IMR-90 (cell line): ENCODE measurements around the gene KCP. TPM values are rescaled to one million over a fixed set of nuclear protein-coding genes. Genes with fewer than 3 reads are reported as not detected.

Source experiments
- ATAC-seq: fragments of 200-7000 bp; cut with Tn5 transposase; 2 replicates; pipeline ENCODE4 v1.9.1; 2020; ENCODE audit warnings: low read depth, mild to moderate bottlenecking, moderate library complexity
- BruUV-seq: library from RNA; stranded (reverse); fragments of 400-500 nt; replicated peaks from 2 replicates; lab custom pipeline; 2021; lab: Mats Ljungman, UMichigan
- CTCF ChIA-PET: fragments of 300-600 bp; formaldehyde crosslinking; extraction: SDS; loops from one replicate; lab custom pipeline; 2021; ENCODE audit warnings: antibody characterized with exemption; lab: Yijun Ruan, JAX
- POLR2A ChIA-PET: fragments of 300-600 bp; sonication (Branson Sonifier 250); formaldehyde crosslinking; loops from one replicate; lab custom pipeline; 2022; ENCODE audit warnings: antibody characterized with exemption; ENCODE audit not compliant: unreplicated experiment; lab: Charles Lee
- DNase-seq: peaks from one replicate; pipeline ENCODE4 v3.0.0; 2013
- H2AFZ ChIP-seq: replicated peaks from 2 replicates; pipeline ENCODE3; 2013; ENCODE audit warnings: low read length, mild to moderate bottlenecking; ENCODE audit not compliant: poor library complexity
- H2AK5ac ChIP-seq: 2 replicates; pipeline ENCODE4 v1.6.1; 2013; ENCODE audit warnings: low read depth, low read length, inconsistent platforms
- H2AK9ac ChIP-seq: replicated peaks from 2 replicates; pipeline ENCODE3; 2013; ENCODE audit warnings: mild to moderate bottlenecking, low read depth, low read length, moderate library complexity; ENCODE audit not compliant: poor library complexity
- H2BK120ac ChIP-seq: 2 replicates; pipeline ENCODE4 v1.6.1; 2013; ENCODE audit warnings: low read depth, low read length, inconsistent platforms
- H2BK15ac ChIP-seq: 3 replicates; pipeline ENCODE4 v1.6.1; 2013; ENCODE audit warnings: low read depth, low read length, inconsistent platforms
- H2BK20ac ChIP-seq: 2 replicates; pipeline ENCODE4 v1.6.1; 2013; ENCODE audit warnings: low read depth, mild to moderate bottlenecking, inconsistent platforms, low read length, moderate library complexity
- H2BK5ac ChIP-seq: 2 replicates; pipeline ENCODE4 v1.6.1; 2013; ENCODE audit warnings: mild to moderate bottlenecking, low read depth, low read length, inconsistent platforms; ENCODE audit not compliant: poor library complexity, severe bottlenecking
- H3K14ac ChIP-seq: replicated peaks from 2 replicates; pipeline ENCODE4 v1.6.1; 2013; ENCODE audit warnings: low read depth, low read length, inconsistent platforms
- H3K18ac ChIP-seq: 2 replicates; pipeline ENCODE4 v1.6.1; 2013; ENCODE audit warnings: low read depth, low read length, control low read depth
- H3K23ac ChIP-seq: 2 replicates; pipeline ENCODE4 v1.6.1; 2013; ENCODE audit warnings: low read depth, low read length, inconsistent platforms
- H3K27ac ChIP-seq: 2 replicates; pipeline ENCODE4 v1.5.1; 2013; ENCODE audit warnings: mild to moderate bottlenecking, control low read depth, low read length; ENCODE audit not compliant: insufficient read depth
- H3K27me3 ChIP-seq: 2 replicates; pipeline ENCODE4 v1.6.1; 2013; ENCODE audit warnings: low read length; ENCODE audit not compliant: control insufficient read depth, insufficient read depth
- H3K36me3 ChIP-seq: 2 replicates; pipeline ENCODE4 v1.6.1; 2013; ENCODE audit warnings: low read length, mixed read lengths; ENCODE audit not compliant: control insufficient read depth, insufficient read depth
- H3K4ac ChIP-seq: 2 replicates; pipeline ENCODE4 v1.6.1; 2013; ENCODE audit warnings: low read depth, low read length, inconsistent platforms
- H3K4me1 ChIP-seq: 2 replicates; pipeline ENCODE4 v1.6.1; 2013; ENCODE audit warnings: low read length, mixed read lengths; ENCODE audit not compliant: control insufficient read depth, insufficient read depth
- H3K4me2 ChIP-seq: 2 replicates; pipeline ENCODE4 v1.6.1; 2013; ENCODE audit warnings: low read depth, mild to moderate bottlenecking, control low read depth, low read length, moderate library complexity
- H3K4me3 ChIP-seq: 2 replicates; pipeline ENCODE4 v1.5.1; 2013; ENCODE audit warnings: low read depth, mild to moderate bottlenecking, control low read depth, low read length, moderate library complexity; ENCODE audit not compliant: insufficient read depth
- H3K56ac ChIP-seq: 2 replicates; pipeline ENCODE4 v1.6.1; 2013; ENCODE audit warnings: low read length, inconsistent platforms; ENCODE audit not compliant: insufficient read depth; ENCODE audit errors: extremely low read depth
- H3K79me1 ChIP-seq, 2 experiments: 2 replicates each; pipeline ENCODE4 v1.6.1; 2013; ENCODE audit warnings: low read length in 2 of 2, inconsistent platforms in 1 of 2, low read depth in 1 of 2
- H3K9ac ChIP-seq: 2 replicates; pipeline ENCODE4 v1.6.1; 2013; ENCODE audit warnings: low read depth, low read length, control low read depth
- H3K9me1 ChIP-seq: 2 replicates; pipeline ENCODE4 v1.6.1; 2013; ENCODE audit warnings: low read length, inconsistent platforms; ENCODE audit not compliant: insufficient read depth
- H3K9me3 ChIP-seq: 2 replicates; pipeline ENCODE4 v1.6.1; 2013; ENCODE audit warnings: low read length; ENCODE audit not compliant: control insufficient read depth, insufficient read depth
- H4K20me1 ChIP-seq: 2 replicates; pipeline ENCODE4 v1.6.1; 2013; ENCODE audit warnings: low read length, inconsistent platforms; ENCODE audit not compliant: insufficient read depth
- H4K5ac ChIP-seq: 2 replicates; pipeline ENCODE4 v1.6.1; 2013; ENCODE audit warnings: mild to moderate bottlenecking, low read depth, low read length, control low read depth
- H4K8ac ChIP-seq, 2 experiments: 2 replicates each; pipeline ENCODE4 v1.6.1; 2013; ENCODE audit warnings: low read depth in 2 of 2, low read length in 2 of 2, control low read depth in 1 of 2, inconsistent platforms in 1 of 2
- H4K91ac ChIP-seq: 2 replicates; pipeline ENCODE4 v1.6.1; 2013; ENCODE audit warnings: low read depth, low read length, inconsistent platforms; ENCODE audit not compliant: insufficient read depth
- CEBPB ChIP-seq: IDR thresholded peaks from 2 replicates; pipeline ENCODE4 v1.6.1; 2012; ENCODE audit warnings: low read depth, low read length, improper control_type of control experiment
- CTCF ChIP-seq: conservative IDR thresholded peaks from 2 replicates; pipeline ENCODE4 v1.5.1; 2012; ENCODE audit warnings: mild to moderate bottlenecking, low read depth, low read length, improper control_type of control experiment
- FOS ChIP-seq: fragments of 150-350 bp; IDR thresholded peaks from 2 replicates; pipeline ENCODE4 v1.6.1; 2016; ENCODE audit warnings: low read depth, low read length
- MAFK ChIP-seq: IDR thresholded peaks from 2 replicates; pipeline ENCODE4 v1.6.1; 2012; ENCODE audit warnings: low read depth, low read length, improper control_type of control experiment
- MXI1 ChIP-seq: IDR thresholded peaks from 2 replicates; pipeline ENCODE4 v1.6.1; 2012; ENCODE audit warnings: low read depth, mild to moderate bottlenecking, low read length, moderate library complexity, borderline replicate concordance
- POLR2A ChIP-seq: IDR thresholded peaks from 2 replicates; pipeline ENCODE4 v1.6.1; 2012; ENCODE audit warnings: mild to moderate bottlenecking, low read depth, low read length
- RCOR1 ChIP-seq: IDR thresholded peaks from 2 replicates; pipeline ENCODE4 v1.6.1; 2012; ENCODE audit warnings: mild to moderate bottlenecking, low read length, improper control_type of control experiment; ENCODE audit not compliant: insufficient replicate concordance
- SMC3 ChIP-seq: fragments of 150-350 bp; IDR thresholded peaks from 2 replicates; pipeline ENCODE4 v1.6.1; 2016; ENCODE audit warnings: low read depth, mild to moderate bottlenecking, antibody characterized with exemption, low read length, moderate library complexity
- WGBS, 2 experiments: methylation state at CpG; one replicate each; pipeline versions ENCODE4 v1.1.5 to v1.1.7; 2013; ENCODE audit warnings: missing lambda C conversion rate in 2 of 2; ENCODE audit not compliant: insufficient read length in 1 of 2; ENCODE audit errors: extremely low coverage in 2 of 2; 5-methylcytosine and 5-hydroxymethylcytosine counted together
- dilution Hi-C: fragments of 300-500 bp; cut with HindIII; formaldehyde crosslinking; loops from one replicate; pipeline ENCODE4 v1.14.3; 2018; ENCODE audit warnings: low sequenced_read_pairs; ENCODE audit not compliant: unreplicated experiment
- in situ Hi-C: fragments of 300-500 bp; cut with MboI; formaldehyde crosslinking; loops from 3 replicates; pipeline ENCODE4 v1.14.3; 2019; ENCODE audit warnings: low sequenced_read_pairs, inconsistent platforms, mixed read lengths
- intact Hi-C: fragments of 100-400 bp; cut with micrococcal nuclease; formaldehyde crosslinking; loops from 2 replicates; pipeline ENCODE4 v1.10.0; 2022
- polyA plus RNA-seq, 3 experiments: library from polyadenylated mRNA; depleted of rRNA; stranded (reverse); fragments of >200 nt; gene quantifications; 2 replicates each; pipeline ENCODE4 v1.2.3, GENCODE V29; 2012; ENCODE audit warnings: low replicate concordance in 1 of 3
- total RNA-seq: library from RNA; depleted of rRNA; stranded (reverse); fragments of >200 nt; gene quantifications from 2 replicates; pipeline ENCODE4 v1.2.3, GENCODE V29; 2012

KCP gene
- total and polyA plus RNA-seq, 2 of the 4 experiments (the other 2 are of a cell fraction) = 0.03 TPM; not detected in 1

- no TSS peak for BruUV-seq
- Histone ChIP-seq H3K4ac (no peak overlapping the region), H3K27me3 (peaks cover 17% of the 10 kb centered on the region; the same call in 1 of the 2 replicates), H4K8ac (no peak overlapping the region), H3K4me2 (no peak overlapping the region), H2AK9ac (no peak overlapping the region), H3K14ac (no peak overlapping the region), H4K91ac (no peak overlapping the region), H3K79me1 (peaks cover 11 to 16% of the 10 kb centered on the region in 2 experiments), H3K4me3 (no peak overlapping the region), H3K9me1 (peaks cover 5% of the 10 kb centered on the region; the same call in 1 of the 2 replicates), H2BK20ac (no peak overlapping the region), H2AK5ac (no peak overlapping the region), H2BK120ac (no peak overlapping the region), H3K23ac (no peak overlapping the region), H3K18ac (no peak overlapping the region), H3K4me1 (peaks cover 2% of the 10 kb centered on the region), H4K20me1 (peaks cover 31% of the 10 kb centered on the region), H2BK5ac (no peak overlapping the region), H3K27ac (no peak overlapping the region), H4K5ac (no peak overlapping the region), H3K36me3 (peaks cover 16% of the 10 kb centered on the region), H3K9ac (no peak overlapping the region), H3K56ac (no peak overlapping the region), H2BK15ac (no peak overlapping the region), H3K9me3 (no peaks in the 10 kb centered on the region), H2AFZ (no peak overlapping the region)
- no peak for ATAC-seq
- POLR2A ChIA-PET = no interaction called here
- CTCF ChIA-PET = no interaction called here
- dilution Hi-C loops (no loop called here), in situ Hi-C loops (no loop called here), intact Hi-C loops (no loop called here)
- TF ChIP-seq FOS (no peak), POLR2A (no peak), CTCF (no peak), MXI1 (no peak), CEBPB (no peak), MAFK (no peak), SMC3 (no peak), RCOR1 (no peak)
- WGBS, 2 experiments = no CpG with 5 or more reads among the region's 27 CpGs
- no peak for DNase-seq
Observed at GRCh38 chr7:128865996-128866877, 44.3 kb downstream of the KCP start.
